Vagina (tissue), 2 donors: ENCODE results near the gene KCNS1.

Experiments
- CTCF ChIP-seq, 3 experiments: fragments of 450-650 bp in 2 of 3; fragments of 200-600 bp in 1 of 3; sonication (generic) in 1 of 3; IDR thresholded peaks; one replicate each; pipeline ENCODE4 v1.5.1; 2017 to 2019; ENCODE audit warnings: antibody characterized with exemption in 3 of 3, mild to moderate bottlenecking in 2 of 3, moderate library complexity in 2 of 3
- POLR2A ChIP-seq, 2 donors: fragments of 450-650 bp; IDR thresholded peaks; one replicate each; pipeline ENCODE4 v1.6.1; 2017; ENCODE audit warnings: antibody characterized with exemption in 2 of 2, mild to moderate bottlenecking in 2 of 2, moderate library complexity in 2 of 2

- TF ChIP-seq CTCF (IDR thresholded peaks at IDR 0.05) (no peak), POLR2A (IDR thresholded peaks at IDR 0.05) (no peak)
Measured at GRCh38 chr20:45115829-45116228, 14.9 kb upstream of the KCNS1 start.
